H7 (cell line): ENCODE measurements around the gene ST3GAL3. TPM values are rescaled to one million over a fixed set of nuclear protein-coding genes. Genes with fewer than 3 reads are reported as not detected.
"Not testable (repeated sequence)": the region's sequence is repeated elsewhere in the genome, so short reads cannot be mapped to it uniquely, and the experiment has no call there.

Source experiments
- DNase-seq: peaks from one replicate; pipeline ENCODE4 v3.0.0; 2012
- H3K27me3 ChIP-seq: 2 replicates; pipeline ENCODE4 v1.6.0; 2011; ENCODE audit warnings: mild to moderate bottlenecking, low read length; ENCODE audit not compliant: control insufficient read depth, insufficient read depth
- H3K36me3 ChIP-seq: replicated peaks from 2 replicates; pipeline ENCODE4 v1.5.1; 2011; ENCODE audit warnings: low read length; ENCODE audit not compliant: control insufficient read depth, insufficient read depth
- H3K4me3 ChIP-seq: 2 replicates; pipeline ENCODE4 v1.5.1; 2011; ENCODE audit warnings: low read depth, mild to moderate bottlenecking, control low read depth, low read length, moderate library complexity; ENCODE audit not compliant: insufficient read depth
- total RNA-seq: library from RNA; depleted of rRNA; stranded (reverse); fragments of >200 nt; shearing (Covaris generic); gene quantifications from 2 replicates; pipeline ENCODE4 v1.2.3, GENCODE V29; 2014

ST3GAL3 gene
- total RNA-seq, 1 experiment from 2014 or later, result 18.8 TPM

GRCh38 chr1:43757343-43758053 is 50.2 kb downstream of the ST3GAL3 start:
- H3K27me3 ChIP-seq, result no peaks in the 10 kb centered on the region
- DNase-seq, result no peak
- no peaks in the 10 kb centered on the region for H3K36me3 ChIP-seq
- H3K4me3 ChIP-seq, result no peak overlapping the region

DNA sequence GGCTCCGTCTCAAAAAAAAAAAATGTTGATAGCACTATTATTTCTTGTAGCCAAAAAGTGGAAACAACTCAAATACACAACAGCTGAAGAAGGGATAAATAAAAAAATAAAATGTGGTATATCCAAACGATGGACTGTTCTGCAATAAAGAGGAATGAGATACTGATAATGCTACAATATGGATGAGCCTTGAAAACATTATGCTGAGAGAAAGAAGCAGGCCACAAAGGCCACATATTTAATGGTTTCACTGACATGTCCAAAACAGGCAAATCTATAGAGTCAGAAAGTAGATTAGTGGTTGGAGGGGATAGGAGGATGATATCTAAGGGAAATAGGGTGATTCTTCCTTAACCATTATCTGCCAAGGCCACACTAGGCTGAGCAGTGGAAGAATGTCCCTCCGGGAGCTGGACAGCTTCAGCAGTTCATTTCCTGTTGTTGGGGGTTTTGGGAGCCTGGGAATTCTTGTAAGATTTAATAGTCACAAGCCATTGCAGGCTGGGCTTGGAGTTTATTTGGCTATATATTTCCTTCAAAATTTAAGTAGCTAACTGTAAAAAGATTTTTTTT is 53.5 kb downstream of the ST3GAL3 start:
- Histone ChIP-seq H3K27me3 (no peaks in the 10 kb centered on the region), H3K4me3 (no peak overlapping the region), H3K36me3 (no peaks in the 10 kb centered on the region)
- no peak for DNase-seq

DNA sequence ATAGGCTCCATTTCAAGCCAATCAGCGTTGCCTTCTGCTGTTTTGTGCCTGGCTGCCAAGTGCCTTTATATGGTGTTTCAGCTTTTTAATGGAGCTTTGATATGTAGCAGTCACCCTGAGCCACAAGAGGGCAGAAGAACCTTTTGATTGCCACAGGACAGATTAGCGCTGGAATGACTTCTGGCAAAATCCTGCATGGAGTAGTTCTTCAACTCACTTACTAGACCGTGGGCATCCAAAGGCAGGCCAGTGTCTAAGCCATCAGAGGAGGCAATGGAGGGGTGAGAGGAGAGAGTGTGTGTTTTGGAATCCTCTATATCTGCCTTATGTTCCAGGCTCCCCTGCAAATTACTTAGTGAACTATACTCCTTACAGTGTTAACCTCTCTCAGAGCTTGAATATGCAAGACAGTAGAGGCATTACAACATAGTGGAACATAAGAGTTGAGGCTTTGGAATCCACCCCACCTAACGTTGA is 56.2 kb downstream of the ST3GAL3 start:
- no peaks in the 10 kb centered on the region for H3K36me3 ChIP-seq
- no peak overlapping the region for H3K4me3 ChIP-seq
- DNase-seq, result peak; percentile 82
- H3K27me3 ChIP-seq, result no peaks in the 10 kb centered on the region

DNA sequence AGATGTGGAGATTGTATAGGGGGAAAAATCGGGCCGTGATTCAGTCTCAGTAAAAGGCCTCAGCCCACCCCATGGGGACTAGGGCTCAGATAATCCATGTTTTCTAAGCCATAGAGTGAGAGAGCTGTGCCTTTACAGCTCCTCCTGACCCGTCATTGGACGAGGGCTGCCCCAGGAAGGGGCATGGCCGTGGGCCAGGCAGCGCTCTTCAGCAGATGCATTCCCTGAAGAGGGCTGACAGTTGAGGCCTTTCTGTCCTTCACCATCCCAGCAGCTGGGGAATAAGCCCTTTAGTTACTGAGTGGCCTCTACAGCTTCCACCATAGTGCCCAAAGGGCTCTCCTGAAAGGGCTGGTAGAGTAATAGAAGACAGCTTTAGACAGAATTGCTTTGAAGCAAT is 57.2 kb downstream of the ST3GAL3 start:
- peak; percentile 53 for DNase-seq
- Histone ChIP-seq H3K4me3 (no peak overlapping the region), H3K27me3 (no peaks in the 10 kb centered on the region), H3K36me3 (no peaks in the 10 kb centered on the region)

DNA sequence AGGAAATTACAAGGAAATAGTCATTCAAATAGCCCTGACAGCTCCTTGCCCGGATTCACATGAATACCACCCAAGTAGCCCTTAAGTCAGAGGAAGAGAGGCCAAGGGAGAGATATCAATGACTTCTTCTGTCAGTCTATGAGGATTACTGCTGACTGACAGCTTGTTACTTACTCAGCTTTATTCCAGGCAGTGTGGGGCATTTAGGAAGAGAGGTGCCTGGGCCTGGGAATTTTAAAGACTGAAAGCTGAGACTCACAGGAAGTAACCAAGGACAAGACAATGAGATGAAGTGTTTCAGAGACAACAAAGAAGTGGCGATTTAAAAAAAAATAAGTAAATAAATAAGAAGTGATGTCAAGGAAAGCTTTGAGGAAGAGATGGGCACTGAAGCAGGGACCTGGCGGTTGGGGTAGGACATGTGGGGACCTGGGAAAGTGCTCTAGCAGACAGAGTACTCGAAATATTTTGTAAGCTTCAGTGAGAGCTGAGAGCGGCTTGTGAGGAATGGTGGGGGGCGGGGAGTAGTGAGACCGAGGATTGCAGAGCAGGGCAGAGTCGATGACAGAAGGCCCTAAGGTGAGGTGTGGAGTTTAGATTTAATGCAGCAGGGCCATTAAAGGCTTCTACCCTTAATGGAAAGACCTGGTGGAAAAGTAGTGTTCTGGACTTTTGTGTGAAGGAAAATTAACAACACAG is 58.9 kb downstream of the ST3GAL3 start:
- H3K4me3 ChIP-seq, result no peak overlapping the region; the same call in 1 of the 2 replicates
- no peaks in the 10 kb centered on the region for H3K27me3 ChIP-seq
- DNase-seq, result peak; percentile 74
- no peaks in the 10 kb centered on the region for H3K36me3 ChIP-seq

DNA sequence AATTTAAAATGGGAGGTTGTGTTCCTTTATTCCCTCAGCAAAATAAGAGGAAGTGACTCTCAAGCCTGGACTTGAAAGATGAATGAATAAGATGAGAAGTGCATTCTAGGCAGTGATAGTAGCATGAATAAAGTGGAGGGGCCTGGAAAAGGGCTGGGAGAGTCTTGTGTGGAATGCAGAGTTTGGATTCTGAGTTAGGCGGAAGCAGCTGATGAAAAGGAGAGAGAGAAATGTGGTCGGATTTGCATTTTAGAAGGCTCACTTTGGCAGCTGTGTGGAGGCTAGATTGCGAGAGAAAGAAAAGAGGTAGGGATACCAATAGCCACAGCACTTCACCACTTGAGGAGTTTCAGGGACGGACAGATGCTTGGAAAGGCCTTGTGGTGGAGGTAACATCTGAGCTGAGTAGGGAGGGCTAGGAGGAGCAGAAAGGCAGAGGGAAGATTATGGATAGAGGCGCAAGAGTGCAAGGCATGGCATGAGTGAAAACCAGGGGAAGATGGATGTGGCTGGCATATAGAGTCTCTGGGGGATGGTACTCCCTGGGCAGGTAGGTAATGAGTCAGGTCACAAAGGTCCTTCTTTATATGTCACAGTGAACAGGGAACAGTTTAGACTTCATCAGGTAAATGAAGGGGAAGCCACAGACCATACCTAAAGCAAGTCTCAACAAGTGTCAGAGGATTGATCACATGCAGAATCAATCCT is 59.6 kb downstream of the ST3GAL3 start:
- Histone ChIP-seq H3K36me3 (no peaks in the 10 kb centered on the region), H3K27me3 (no peaks in the 10 kb centered on the region), H3K4me3 (no peak overlapping the region)
- peak; percentile 43 for DNase-seq

- Histone ChIP-seq H3K36me3 (no peaks in the 10 kb centered on the region; the same call in 1 of the 2 replicates), H3K27me3 (no peaks in the 10 kb centered on the region), H3K4me3 (no peak overlapping the region)
- no peak for DNase-seq
Observed at GRCh38 chr1:43768168-43768567, 60.8 kb downstream of the ST3GAL3 start.

- Histone ChIP-seq H3K27me3 (no peaks in the 10 kb centered on the region), H3K36me3 (no peaks in the 10 kb centered on the region; the same call in 1 of the 2 replicates), H3K4me3 (no peak overlapping the region)
- no peak for DNase-seq
Observed at GRCh38 chr1:43769350-43769908, 62.1 kb downstream of the ST3GAL3 start.

DNA sequence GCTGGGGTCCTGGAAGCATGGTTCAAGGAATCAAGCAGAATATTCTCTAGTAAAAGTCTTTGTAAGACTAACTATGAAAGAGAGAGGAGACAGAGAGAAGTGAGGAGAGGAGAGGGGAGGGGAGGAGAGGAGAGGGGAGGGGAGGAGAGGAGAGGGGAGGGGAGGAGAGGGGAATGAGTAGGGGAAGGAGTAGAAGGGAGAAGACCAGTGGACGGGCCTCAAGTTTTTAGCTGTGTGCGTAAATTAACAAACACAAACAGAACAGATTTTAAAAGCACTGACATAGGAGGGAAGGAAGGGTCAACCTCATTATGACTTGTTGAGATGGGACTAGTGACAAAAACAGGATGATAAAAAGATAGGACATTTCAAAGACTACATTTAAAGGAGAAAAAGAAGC is 62.8 kb downstream of the ST3GAL3 start:
- Histone ChIP-seq H3K36me3 (no peaks in the 10 kb centered on the region; the same call in 1 of the 2 replicates), H3K27me3 (no peaks in the 10 kb centered on the region), H3K4me3 (no peak overlapping the region)
- no peak for DNase-seq

- Histone ChIP-seq H3K36me3 (no peaks in the 10 kb centered on the region; the same call in 1 of the 2 replicates), H3K27me3 (no peaks in the 10 kb centered on the region), H3K4me3 (no peak overlapping the region)
- no peak for DNase-seq
Observed at GRCh38 chr1:43772978-43773377, 65.6 kb downstream of the ST3GAL3 start.

DNA sequence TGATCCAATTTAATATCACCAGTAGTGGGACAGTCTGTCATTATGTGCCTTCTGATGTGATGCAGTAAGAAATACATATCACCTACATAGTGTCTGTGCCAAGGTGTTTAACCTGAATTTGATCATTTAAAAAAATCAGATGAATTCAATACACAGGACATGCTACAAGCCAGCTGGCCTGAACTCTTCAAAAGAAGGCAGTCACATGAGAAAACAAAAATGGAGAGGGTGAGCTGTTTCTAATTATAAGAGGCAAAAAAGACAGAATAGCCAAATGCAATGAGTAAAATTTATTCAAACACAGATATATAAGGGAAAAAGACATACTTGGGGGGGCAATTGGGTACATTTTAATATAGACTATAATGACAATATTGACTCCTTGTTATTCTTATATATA is 66.5 kb downstream of the ST3GAL3 start:
- no peak for DNase-seq
- Histone ChIP-seq H3K4me3 (no peak overlapping the region), H3K36me3 (no peaks in the 10 kb centered on the region; the same call in 1 of the 2 replicates), H3K27me3 (no peaks in the 10 kb centered on the region)

GRCh38 chr1:43774359-43774758 is 67.0 kb downstream of the ST3GAL3 start:
- H3K4me3 ChIP-seq, result no peak overlapping the region
- no peak for DNase-seq
- no peaks in the 10 kb centered on the region for H3K27me3 ChIP-seq
- H3K36me3 ChIP-seq, result no peaks in the 10 kb centered on the region; the same call in 1 of the 2 replicates

DNA sequence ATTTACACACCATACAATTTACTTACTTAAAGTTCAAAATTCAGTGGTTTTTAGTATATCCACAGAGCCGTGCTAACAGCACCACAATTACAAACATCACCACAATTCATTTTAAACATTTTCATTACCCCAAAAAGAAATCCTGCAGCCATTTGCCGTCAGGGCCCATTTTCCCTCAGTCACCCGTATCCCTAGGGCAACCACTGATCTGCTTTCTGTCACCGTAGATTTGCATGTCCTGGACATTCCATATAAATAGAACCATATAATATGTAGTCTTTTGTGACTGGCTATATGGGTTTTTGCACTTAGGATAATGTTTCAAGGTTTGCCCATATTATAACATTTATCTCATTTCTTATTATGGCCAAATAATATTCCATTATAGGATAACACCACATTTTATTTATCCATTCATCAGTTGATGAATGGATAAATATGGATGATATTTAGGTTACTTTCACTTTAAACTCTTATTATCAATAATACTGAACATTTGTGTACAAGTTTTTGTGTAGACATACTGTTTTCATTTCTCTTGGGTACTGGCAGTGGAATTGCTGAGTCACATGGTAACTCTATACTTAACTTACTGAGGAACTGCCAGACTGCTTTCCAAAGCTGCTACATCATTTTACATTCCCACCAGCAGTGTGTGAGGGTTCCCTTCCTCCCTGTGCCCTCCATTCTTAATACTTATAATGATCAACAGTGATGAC is 68.9 kb downstream of the ST3GAL3 start:
- DNase-seq, result no peak
- H3K36me3 ChIP-seq, result no peaks in the 10 kb centered on the region; the same call in 1 of the 2 replicates
- H3K4me3 ChIP-seq, result no peak overlapping the region
- H3K27me3 ChIP-seq, result no peaks in the 10 kb centered on the region

- not testable (repeated sequence) for H3K27me3 ChIP-seq, H3K4me3 ChIP-seq, DNase-seq, H3K36me3 ChIP-seq
Observed at GRCh38 chr1:43777916-43778315, 70.6 kb downstream of the ST3GAL3 start.
